Stimulated activated CD4-positive, alpha-beta T cell treated with anti-CD3 and anti-CD28 coated beads, Interleukin-2, amount 100 ng/mL, for 4 hours (primary cell): ENCODE measurements around the gene SYNDIG1.

ENCODE experiments used
- DNase-seq: peaks from one replicate; pipeline ENCODE4 v3.0.0-alpha.2; 2020; ENCODE audit warnings: low read depth

SYNDIG1 gene

DNA sequence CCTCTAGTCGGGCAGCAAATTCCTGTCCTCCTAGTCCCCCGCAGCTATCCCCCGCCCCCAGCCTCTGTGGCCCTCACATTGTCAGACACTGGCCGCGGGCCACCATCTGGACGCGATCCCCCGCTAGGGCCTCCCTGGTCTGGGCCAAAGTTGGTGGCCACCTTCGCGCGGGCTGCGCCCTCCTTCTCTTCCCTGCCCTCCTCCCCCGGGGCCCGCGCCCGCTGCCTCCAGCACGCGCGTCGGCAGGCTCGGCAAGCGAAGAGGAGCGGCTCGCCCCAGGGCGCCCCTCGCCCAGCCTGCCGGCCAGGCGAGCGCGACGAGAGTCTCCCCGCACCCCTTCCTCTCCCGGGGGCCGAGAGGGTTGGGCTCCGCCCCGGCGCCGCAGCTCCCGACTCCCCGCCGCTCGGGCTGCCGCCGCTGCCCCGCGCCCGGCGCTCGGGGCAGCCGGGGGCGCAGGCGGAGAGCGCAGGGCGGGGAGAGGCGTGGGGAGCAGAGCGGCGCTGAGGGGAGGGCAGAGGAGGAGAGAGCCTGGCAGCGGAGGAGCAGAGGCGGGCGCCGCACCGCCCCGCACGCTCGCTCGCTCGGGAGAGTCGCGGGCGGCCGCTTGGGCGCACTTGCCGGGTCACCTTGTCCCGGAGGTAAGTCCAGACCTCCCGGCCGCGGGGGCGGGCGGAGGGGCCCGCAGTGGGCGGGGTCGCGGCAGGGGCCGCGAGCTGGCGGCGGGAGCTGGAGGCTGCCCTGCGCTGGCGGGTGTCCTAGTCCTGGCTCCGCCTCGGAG, at the start of gene SYNDIG1:
Gene SYNDIG1 (plus strand): TSS at position 514 of the 778 bp plus-strand sequence. CDS start 73,469 bp downstream, outside the sequence.
- DNase-seq = no peak

DNA sequence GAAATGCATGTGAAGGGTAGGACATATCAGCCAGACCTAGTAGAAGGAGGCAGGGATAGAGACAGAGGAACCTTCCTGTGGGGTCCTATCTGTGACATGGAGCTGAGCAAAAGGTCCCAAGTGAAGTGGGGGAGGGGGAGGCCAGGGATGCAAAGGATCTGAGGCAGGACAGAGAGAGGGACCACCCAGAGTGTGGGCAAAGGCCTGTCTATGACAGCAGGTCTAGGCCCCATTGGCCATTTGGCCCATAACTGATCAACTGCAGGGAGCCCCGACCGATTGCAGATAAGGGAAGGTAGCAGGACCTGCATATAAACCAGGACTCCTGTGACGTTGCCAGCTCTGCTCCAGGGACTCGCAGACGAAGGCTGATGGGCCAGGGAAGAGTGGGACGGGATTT, 49.6 kb upstream of the SYNDIG1 start:
- no peak for DNase-seq

DNA sequence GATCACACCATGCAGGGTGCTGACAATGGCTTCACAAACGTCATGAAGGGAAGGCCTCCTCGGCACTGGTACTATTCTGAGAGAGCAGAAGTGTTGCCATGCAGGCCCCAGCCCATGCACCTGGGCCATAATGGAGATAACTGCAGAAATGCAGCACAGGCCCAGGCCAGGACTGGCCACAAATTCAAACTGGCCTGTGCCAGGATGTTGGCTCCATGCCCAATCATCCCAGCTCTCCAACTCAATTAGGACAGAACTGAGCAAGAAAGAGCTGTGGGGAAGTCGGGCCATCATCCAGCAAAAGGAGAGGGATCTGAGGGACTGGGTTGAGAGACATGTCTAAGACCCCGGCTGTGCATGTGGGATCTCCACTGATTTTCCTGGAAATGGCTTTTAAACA, 48.9 kb upstream of the SYNDIG1 start:
- no peak for DNase-seq

DNA sequence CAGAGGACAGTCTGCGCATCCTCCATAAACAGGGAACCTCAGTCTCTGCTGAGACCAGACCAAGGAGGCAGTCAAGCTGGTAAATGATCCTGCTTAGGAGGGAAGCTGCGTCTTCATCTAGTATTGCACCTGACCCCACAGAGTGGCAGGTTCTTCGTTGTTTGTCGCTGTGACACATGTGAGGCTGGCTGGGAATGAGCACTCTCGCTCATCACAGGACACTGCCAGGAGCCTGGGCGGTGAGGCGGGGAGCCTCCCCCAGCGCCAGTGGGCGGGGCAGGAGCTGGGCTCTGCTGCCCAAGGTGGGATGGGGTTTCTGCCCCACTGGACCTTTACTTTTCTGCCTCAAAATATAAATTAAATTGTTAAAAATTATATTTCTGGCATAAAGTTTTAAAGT, 48.4 kb upstream of the SYNDIG1 start:
- no peak for DNase-seq

DNA sequence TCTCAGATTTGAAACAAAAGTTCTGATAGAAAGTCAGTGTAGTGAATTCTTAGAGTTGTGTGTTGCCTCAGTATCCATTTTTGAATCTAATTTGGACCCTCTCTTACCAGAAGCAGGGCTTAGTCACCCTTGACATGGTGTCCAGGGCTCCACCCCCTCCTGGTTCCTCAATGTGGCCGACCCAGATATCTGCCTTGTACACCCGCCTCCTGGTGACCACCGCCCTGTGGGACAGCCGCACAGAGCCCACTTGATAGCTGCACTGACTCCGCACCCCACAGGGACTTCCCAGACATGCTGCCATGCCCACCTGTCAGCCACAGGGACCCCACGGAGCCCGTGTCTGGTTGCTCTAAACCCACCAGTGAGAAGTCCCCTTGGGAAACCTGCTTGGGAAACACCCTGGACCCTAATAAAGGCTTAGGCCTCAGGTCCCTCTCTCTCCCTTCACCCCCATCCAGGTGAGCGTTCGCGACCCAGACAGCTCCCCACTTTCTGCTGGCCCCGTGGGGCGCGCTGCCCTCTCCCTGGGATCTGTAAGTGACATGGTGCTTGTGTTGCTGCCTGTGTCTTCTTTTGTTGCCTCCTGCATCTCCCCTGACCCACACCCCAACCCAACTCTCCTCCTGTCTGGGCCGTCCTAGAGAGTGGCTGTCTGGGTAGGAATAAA, 47.2 kb upstream of the SYNDIG1 start:
- no peak for DNase-seq

DNA sequence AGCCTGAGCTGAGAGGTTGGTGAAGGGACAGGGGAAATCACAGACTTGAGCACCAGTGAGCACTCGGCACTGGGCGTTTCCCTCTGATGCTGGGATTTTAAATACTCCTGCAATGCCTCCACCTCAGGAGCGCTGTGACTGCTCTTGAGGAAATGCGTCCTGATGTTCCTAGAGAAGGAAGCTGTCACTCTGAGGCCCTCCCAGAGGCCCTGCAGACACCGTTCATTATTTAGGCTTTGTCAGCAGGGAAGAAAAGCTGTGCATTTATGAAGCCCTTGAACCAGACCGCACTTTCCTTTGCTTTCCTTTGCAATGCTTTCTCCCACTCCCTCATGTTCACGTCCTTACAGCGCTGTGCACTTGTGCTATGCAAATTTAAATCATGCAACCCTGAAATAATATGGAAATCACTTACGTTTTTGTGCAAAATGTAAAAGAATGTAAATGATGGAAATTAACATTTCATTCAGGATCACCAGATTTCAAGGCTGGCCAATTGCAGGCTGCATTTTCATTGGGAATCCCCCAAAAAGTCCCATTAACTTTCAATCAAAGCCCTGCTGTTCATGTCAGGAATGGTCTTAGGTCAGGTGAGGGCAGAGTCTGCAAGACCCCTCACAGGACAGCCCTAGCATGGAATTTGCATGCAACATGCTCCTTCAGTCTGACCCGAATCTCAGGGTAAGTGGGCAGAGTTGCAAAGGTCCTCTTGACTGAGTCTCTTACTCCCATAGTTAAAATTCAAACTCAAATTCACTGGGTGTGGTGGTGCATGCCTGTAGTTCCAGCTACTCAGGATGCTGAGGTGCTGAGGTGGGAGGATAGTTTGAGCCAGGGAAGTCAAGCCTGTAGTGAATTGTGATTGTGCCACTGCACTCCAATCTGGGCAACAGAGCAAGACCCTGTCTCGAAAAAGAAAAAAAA, 45.8 kb upstream of the SYNDIG1 start:
- DNase-seq = no peak

DNA sequence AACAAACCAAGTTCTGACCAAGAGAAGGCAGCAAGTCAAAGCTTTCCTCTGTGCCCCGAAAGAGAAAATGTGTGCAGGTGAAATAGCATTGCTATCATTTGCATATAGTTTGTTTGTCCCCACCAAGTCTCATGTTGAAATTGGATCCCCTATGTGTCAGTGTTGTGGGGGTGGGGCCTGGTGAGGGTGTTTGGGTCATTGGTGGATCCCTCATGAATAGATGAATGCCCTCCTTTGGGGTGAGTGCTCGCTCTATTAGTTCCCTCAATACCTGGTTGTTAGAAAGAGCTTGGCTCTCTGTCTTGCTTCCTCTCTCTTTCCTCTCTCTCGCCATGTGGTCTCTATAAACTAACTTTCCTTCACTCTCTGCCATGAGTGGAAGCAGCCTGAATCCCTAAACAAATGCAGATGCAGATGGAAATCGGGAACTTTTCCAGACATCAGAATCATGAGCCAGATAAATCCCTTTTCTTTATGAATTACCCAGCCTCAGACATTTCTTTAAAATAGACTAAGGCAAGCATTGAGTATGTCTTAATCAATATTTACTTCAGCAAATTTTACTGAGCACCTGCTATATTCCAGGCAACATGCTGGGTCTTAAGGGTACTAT, 43.8 kb upstream of the SYNDIG1 start:
- DNase-seq = no peak

DNA sequence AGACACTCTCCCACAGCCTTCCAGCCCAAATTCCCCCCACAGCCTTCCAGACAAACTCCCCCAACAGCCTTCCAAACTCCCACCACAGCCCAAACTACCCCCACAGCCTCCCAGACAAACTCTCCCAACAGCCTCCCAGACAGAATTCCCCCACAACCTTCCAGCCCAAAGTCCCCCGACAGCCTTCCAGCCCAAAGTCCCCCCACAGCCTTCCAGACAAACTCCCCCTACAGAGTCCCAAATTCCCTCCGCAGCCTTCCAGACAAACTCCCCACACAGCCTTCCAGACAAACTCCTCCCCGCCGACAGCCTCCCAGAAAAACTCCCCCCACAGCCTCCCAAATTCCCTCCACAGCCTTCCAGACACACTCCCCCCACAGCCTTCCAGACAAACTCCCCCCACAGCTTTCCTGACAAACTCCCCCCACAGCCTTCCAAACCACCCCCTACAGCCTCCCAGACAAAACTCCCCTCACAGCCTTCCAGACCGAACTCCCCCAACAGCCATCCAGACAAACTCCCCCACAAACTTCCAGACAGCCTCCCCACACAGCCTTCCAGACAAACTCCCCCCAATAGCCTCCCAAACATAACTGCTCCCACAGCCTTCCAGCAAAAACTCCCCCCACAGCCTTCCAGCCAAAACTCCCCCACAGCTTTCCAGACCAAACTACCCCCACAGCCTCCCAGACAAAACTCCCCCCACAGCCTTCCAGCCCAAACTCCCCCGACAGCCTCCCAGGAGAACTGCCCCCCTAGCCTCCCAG, 38.0 kb upstream of the SYNDIG1 start:
- DNase-seq = no peak

DNA sequence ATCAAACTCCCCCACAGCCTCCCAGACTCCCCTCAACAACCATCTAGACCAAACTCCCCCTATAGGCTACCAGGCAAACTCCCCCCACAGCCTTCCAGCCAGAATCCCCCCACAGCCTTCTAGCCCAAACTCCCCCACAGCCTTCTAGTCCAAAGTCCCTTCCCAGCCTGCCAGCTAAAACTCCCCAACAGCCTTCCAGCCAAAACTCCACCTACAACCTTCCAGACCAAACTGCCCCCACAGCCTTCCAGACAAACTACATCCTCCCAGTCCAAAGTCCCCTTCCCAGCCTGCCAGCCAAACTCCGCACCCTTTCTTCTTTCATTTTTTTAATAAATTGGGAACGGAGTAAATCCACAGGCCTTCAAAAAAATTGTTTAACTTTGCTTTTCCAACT, 37.4 kb upstream of the SYNDIG1 start:
- no peak for DNase-seq

DNA sequence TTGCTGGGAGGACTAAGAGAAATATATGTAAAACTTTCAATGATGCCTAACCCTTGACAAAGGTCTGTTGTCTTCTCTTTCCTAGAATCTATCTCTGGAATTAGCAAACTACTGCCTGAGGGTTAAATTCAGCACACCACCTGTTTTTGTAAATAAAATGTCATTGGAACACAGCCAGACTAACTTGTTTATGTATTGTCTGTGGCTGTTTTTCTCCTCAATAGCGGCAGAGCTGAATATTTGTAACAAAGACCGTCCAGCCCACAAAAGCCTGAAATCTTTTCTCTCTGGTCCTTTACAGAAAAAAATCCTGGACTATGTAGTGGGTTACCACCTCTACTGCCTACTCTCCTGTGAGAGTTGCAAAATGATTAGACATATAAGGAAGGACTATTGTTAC, 33.3 kb upstream of the SYNDIG1 start:
- DNase-seq = no peak

DNA sequence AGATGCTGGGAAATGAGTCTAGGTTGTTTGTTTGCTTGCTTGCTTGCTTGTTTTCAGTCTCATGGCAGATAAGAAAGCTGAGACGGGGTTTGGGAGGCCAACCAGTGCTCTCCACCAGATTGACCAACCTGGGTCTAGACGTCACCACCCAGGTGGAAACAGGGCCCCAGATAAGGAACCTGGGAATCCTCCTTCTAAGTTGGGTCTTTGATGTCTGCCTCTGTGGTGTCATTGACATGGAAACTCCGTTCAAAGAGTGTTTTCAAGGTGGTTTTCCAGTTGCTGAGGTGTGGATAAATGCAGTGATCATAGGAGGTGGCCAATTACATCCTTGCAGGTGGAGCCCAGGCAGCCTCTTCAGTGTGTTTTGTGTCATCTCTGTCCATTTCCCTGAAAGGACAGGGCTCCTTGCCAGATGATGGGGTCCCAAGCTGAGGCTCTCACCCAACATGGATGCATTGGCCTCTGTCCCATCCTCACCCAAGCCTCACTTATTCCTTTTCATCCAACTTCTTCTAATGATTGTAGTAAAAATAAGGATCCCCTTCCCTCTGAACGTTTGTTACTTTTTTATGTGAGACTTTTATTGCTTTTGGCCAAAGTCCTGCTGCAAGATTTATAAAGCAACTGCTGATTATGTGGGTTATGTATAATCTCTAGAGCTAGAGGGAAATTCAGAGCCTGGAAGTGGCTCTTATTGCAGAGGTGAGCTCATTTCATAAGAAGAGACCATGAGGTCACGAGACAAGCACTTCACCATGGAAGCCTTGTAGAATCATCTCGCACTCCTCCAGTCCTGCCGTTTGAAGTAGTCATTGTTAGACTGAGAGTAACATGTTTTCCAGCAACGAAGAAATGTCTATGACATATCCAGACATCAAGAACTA, 32.0 kb upstream of the SYNDIG1 start:
- DNase-seq = no peak

DNA sequence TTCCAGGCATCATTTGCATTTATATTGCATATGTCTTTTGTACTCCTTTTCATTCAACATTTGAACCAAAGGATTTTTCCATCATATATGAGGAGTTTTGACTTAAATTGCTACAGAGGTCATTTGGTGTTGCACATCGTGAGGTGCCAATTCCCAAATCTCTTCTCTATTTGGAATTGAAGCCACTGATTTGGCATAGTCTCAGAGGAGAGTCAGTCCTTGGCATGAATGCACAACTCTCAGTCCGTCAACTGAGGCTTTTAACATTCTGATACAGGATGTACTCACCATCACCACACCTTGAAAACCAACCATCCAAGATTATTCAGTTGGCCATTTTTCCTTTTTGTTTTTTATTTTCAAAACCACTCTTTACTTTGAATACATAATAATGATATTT, 31.1 kb upstream of the SYNDIG1 start:
- no peak for DNase-seq

DNA sequence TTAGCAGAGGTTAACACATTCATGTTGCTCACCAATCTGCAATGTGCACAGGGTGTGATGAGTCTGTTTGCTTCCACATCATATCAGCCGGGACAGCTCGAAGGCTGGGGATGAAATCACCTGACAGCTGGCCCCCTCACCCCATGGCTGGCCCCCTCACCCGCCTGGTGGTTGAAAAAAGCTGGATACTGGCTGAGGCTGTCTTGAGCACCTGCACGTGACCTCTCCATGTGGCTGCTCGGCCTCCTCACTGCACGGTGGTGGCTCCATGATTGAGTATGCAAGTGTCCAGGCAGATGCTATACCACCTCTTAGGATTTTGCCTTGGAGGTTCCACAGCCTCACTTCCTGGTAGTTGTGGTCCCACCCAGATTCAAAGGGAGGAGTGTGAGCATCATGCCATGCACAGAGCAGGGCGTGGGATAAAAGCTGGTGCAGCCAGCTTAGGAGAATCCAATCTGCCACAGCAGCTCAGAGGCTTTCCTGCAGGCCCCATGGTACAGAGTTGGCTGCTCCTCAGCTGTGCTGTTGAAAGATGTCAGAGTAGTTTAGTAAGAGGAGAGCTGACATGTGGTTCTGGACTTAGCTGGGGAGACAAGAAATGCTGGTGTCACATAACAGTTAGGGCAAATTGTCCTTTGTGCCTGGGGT, 29.6 kb upstream of the SYNDIG1 start:
- DNase-seq = no peak

DNA sequence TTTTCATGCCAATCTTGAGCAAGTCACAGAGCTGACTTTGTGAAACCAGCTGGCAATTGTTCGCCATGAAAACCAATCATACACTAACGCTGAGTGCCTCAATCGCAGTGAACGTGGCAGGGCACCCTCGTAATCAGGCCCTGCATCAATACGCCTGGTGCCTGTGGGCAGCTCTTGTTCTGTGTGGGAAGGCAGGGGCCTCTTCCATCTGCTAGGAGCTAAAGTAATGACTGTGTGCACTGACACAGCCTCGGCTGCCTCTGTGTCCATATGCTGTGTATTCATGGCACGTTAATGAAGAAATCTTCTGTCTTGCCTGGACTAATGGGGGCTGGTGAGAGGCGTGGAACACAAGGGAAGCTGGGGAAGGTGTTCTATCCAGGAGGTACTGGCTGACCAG, 27.8 kb upstream of the SYNDIG1 start:
- no peak for DNase-seq

DNA sequence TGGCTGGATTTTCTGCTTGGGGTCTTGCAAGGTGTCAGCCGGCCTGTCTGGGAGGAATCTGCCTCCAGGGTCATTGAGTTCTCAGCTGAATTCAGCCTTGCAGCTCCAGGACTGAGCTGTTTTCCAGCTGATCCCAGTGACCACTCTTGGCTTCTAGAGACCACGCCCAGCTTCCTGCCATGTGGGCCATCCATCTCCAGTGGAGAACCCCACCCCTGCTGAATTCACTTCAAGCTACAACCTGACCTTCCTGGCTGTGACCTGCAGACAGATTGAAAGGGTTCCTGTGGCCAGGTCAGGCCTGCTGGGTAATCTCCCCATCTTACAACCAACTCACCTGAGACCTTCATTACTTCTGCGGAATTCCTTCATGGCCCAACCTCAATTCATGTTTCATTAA, 26.5 kb upstream of the SYNDIG1 start:
- DNase-seq = no peak

DNA sequence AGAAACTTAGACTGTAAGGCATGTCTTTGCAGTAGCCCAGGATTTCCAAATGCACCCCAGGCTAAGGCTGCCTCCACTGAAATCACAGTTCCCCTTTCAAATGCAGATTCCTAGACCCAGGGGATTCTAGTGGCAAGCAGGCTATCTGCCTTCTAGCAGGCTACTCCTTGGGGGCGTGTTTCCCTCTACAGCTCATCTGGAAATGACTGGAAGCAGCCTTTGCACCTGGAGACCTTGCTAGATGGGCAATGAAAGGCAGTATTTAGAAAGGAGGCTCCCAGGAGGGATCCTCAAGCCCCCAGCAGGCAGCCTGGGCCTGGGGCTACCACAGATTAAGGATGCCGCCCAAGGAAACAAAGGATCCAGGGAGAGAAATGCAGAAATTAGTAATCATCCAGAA, 26.0 kb upstream of the SYNDIG1 start:
- DNase-seq = no peak

DNA sequence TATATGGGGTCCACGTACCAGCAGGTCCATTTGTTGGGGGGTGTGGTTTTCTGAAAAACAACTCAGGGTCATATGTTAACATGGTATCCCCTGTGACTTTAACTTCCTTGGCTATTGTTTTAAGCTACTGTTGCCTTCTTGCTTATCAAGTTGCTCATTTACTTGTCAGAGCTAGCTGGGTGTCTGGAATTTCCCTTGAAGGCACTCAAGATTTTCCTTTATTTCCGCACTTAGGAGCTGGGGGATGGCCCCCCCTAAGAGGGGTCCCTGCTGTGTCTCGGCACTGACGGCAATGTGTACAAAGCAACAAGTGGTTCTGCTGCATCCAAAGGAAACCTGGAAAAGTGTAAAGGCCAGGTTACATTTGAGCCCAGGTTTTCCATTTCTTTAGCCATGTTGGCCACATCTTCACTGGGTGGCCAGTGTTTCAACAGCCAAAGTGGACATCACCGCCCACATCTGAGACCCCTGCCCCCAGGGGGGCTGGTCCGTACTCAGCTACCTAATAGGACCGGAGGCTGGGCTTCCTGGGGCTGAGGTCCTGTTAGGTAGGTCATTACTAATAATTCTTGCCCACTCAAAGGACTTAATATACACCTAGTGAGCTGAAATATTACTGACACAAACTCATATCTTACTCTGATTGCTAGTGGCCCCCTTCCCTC, 24.8 kb upstream of the SYNDIG1 start:
- no peak for DNase-seq

DNA sequence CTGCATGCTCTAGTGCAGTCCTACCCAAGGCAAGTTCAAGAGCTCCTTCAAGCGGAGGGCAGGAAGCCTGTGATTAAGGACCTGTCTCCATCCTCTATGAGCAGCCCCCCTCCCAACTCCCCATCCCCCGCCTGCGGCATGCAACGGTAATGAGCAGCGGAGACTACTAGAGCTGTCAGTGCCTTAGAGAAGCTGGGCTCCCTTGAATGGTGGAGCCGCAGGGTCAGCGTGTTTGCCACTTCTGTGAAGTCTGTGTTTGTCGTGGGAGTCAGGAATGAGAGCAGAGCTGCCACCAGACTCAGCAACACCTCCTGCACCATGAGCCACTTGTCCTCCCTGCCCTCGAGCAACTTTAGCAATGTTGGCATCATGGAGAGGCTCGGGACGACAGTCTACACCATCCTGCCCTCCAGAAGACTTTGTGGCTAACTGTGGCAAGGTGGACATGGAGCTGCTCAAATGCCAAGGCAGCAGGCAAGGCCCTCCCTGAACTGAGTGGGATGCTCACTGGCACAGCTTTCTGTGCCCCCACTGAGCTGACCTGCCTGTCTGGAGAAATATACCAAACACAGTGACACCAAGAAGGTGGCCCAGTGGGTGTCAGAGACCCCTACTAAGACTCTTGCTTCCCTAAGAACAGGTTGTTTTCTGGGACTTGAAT, 23.8 kb upstream of the SYNDIG1 start:
- DNase-seq = no peak

DNA sequence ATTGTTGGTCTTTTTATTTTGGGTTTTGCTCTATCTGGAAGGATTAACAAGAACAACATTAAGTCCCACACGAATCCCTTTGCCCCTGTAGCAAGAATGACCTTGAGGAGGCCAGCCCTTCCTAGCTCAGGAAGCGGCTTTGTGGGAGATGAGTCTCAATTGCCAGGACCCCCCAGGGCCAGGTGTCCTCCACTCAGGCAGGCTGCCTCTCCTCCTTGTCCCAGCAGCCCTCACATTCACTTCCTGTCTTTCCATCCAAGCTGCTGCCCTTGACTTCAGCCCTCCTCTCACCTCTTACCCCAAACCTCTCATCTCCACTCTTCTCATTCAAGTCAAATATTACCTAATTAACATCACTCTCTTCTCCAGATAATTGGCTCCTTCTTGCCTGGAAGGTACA, 22.6 kb upstream of the SYNDIG1 start:
- no peak for DNase-seq
